ENCODE measurements around the gene DTX3.

DNA sequence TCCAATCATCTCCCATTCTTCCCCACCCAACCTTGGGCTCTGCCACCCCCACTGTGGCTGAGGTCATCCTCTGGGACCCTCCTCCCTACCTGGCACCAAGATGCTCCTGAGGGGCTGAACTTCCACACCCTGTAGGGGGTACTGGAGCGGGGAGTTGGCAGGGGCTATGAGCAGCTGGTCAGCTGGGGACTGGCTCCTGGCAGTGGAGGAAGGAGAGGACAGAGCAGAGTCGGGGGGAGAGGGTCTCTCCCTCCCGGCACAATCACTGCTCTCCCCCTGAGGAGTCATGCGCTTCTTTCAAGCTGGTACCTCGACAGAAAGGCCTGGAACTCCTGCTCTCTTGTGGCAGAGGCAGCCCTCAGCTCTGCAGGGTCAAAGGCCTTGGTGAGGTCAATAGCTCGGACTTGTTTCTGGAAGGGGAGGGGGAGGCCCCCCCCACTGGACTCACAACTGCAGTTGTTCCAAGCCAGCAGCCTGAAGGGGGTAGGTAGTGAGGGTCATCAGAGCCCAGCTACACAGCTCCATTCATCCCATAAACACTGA lies 26.3 kb downstream of the DTX3 start:
- TF ChIP-seq, protein P1, sequence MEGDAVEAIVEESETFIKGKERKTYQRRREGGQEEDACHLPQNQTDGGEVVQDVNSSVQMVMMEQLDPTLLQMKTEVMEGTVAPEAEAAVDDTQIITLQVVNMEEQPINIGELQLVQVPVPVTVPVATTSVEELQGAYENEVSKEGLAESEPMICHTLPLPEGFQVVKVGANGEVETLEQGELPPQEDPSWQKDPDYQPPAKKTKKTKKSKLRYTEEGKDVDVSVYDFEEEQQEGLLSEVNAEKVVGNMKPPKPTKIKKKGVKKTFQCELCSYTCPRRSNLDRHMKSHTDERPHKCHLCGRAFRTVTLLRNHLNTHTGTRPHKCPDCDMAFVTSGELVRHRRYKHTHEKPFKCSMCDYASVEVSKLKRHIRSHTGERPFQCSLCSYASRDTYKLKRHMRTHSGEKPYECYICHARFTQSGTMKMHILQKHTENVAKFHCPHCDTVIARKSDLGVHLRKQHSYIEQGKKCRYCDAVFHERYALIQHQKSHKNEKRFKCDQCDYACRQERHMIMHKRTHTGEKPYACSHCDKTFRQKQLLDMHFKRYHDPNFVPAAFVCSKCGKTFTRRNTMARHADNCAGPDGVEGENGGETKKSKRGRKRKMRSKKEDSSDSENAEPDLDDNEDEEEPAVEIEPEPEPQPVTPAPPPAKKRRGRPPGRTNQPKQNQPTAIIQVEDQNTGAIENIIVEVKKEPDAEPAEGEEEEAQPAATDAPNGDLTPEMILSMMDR (IDR thresholded peaks at IDR 0.05), result no peak
- TF ChIP-seq POLR2A (IDR thresholded peaks at IDR 0.05), result no peak
